Esophagus (tissue), 2 donors: ENCODE data around the gene TPRG1L. TPM values are rescaled to one million over a fixed set of nuclear protein-coding genes. Genes with fewer than 3 reads are reported as not detected.

ENCODE experiments used
- H3K27ac ChIP-seq, 2 donors: one replicate each; pipeline ENCODE4 v1.5.1; 2013; ENCODE audit warnings: low read depth in 2 of 2, mild to moderate bottlenecking in 2 of 2, inconsistent platforms in 1 of 2, low read length in 1 of 2, moderate library complexity in 1 of 2
- H3K27me3 ChIP-seq, 2 donors: one replicate each; pipeline ENCODE4 v1.6.1; 2013; ENCODE audit warnings: low read length in 2 of 2, control low read depth in 1 of 2, mild to moderate bottlenecking in 1 of 2; ENCODE audit not compliant: insufficient read depth in 2 of 2, control insufficient read depth in 1 of 2
- H3K36me3 ChIP-seq, 2 donors: one replicate each; pipeline ENCODE4 v1.6.1; 2013; ENCODE audit warnings: low read length in 1 of 2; ENCODE audit not compliant: control insufficient read depth in 2 of 2, insufficient read depth in 2 of 2
- H3K4me1 ChIP-seq, 2 donors: one replicate each; pipeline ENCODE4 v1.6.1; 2013; ENCODE audit warnings: low read length in 1 of 2; ENCODE audit not compliant: control insufficient read depth in 2 of 2, insufficient read depth in 2 of 2
- H3K4me3 ChIP-seq, 2 donors: one replicate each; pipeline ENCODE4 v1.5.1; 2013; ENCODE audit warnings: low read length in 2 of 2, mild to moderate bottlenecking in 2 of 2, low read depth in 1 of 2, moderate library complexity in 1 of 2
- H3K9me3 ChIP-seq, 2 donors: one replicate each; pipeline ENCODE4 v1.6.1; 2013; ENCODE audit warnings: mild to moderate bottlenecking in 2 of 2, low read depth in 1 of 2, low read length in 1 of 2, moderate library complexity in 1 of 2; ENCODE audit not compliant: control insufficient read depth in 2 of 2, insufficient read depth in 1 of 2
- WGBS, 2 donors: extraction: QIAGEN DNeasy Blood & Tissue Kit; methylation state at CpG; one replicate each; pipeline ENCODE4 v1.1.7; 2013; 5-methylcytosine and 5-hydroxymethylcytosine counted together
- polyA plus RNA-seq, 2 donors: library from polyadenylated mRNA; stranded (reverse); fragments of 200-250 nt; gene quantifications; one replicate each; pipeline ENCODE4 v1.2.3, GENCODE V29; 2013
- donor health status: healthy with polysubstance abuse.
- donor health status: Bipolar disorder and iron deficiency.

The TPRG1L gene
- polyA plus RNA-seq, 2 donors, result 20.1 to 32.8 TPM

GRCh38 chr1:3656450-3657095, 31.8 kb downstream of the TPRG1L start:
- WGBS, 2 donors, result 80 to 83% methylated on average over 13 of the region's 13 CpGs
- Histone ChIP-seq H3K9me3 (no peaks in the 10 kb centered on the region), H3K4me3 (no peak overlapping the region), H3K27me3 (peaks cover 0 to 11% of the 10 kb centered on the region in 2 donors), H3K36me3 (no peaks in the 10 kb centered on the region), H3K27ac (no peak overlapping the region), H3K4me1 (peaks cover 0 to 9% of the 10 kb centered on the region in 2 donors)

GRCh38 chr1:3657096-3657475, 32.3 kb downstream of the TPRG1L start:
- Histone ChIP-seq H3K9me3 (no peaks in the 10 kb centered on the region), H3K36me3 (no peaks in the 10 kb centered on the region), H3K27ac (no peak overlapping the region), H3K27me3 (peaks cover 0 to 8% of the 10 kb centered on the region in 2 donors), H3K4me1 (peaks cover 0 to 7% of the 10 kb centered on the region in 2 donors), H3K4me3 (no peak overlapping the region)
- 65 to 79% methylated on average over 6 of the region's 6 CpGs for WGBS, 2 donors

- 87% methylated on average over 26 of the region's 26 CpGs for WGBS, 2 donors
- Histone ChIP-seq H3K27me3 (peaks cover 0 to 3% of the 10 kb centered on the region in 2 donors), H3K36me3 (no peaks in the 10 kb centered on the region)
Observed at GRCh38 chr1:3657578-3658230, 32.9 kb downstream of the TPRG1L start.

GRCh38 chr1:3658231-3658615, 33.4 kb downstream of the TPRG1L start:
- WGBS, 2 donors, result 68 to 69% methylated on average over 14 of the region's 14 CpGs
- no peak overlapping the region for H3K4me3 ChIP-seq
- H3K36me3 ChIP-seq, result no peaks in the 10 kb centered on the region
- H3K9me3 ChIP-seq, result no peaks in the 10 kb centered on the region
- no peaks in the 10 kb centered on the region for H3K27me3 ChIP-seq
- H3K4me1 ChIP-seq, result no peaks in the 10 kb centered on the region
- H3K27ac ChIP-seq, result no peak overlapping the region

More at GRCh38 chr1:3657578-3658230, 32.9 kb downstream of the TPRG1L start:
- Histone ChIP-seq H3K4me3 (no peak overlapping the region), H3K9me3 (no peaks in the 10 kb centered on the region), H3K27ac (no peak overlapping the region), H3K4me1 (peaks cover 0 to under 1% of the 10 kb centered on the region in 2 donors)

GRCh38 chr1:3659093-3659492, 34.3 kb downstream of the TPRG1L start:
- Histone ChIP-seq H3K4me3 (no peak overlapping the region), H3K27ac (no peak overlapping the region), H3K27me3 (no peaks in the 10 kb centered on the region), H3K9me3 (no peaks in the 10 kb centered on the region), H3K4me1 (no peaks in the 10 kb centered on the region), H3K36me3 (no peaks in the 10 kb centered on the region)
- 78 to 83% methylated on average over 15 of the region's 15 CpGs for WGBS, 2 donors

GRCh38 chr1:3660704-3661103, 35.9 kb downstream of the TPRG1L start:
- Histone ChIP-seq H3K4me3 (no peak overlapping the region), H3K27ac (no peak overlapping the region), H3K27me3 (no peaks in the 10 kb centered on the region), H3K4me1 (peaks cover 0 to 5% of the 10 kb centered on the region in 2 donors), H3K9me3 (no peaks in the 10 kb centered on the region), H3K36me3 (no peaks in the 10 kb centered on the region)
- 70 to 73% methylated on average over 2 of the region's 2 CpGs for WGBS, 2 donors

GRCh38 chr1:3661631-3662030, 36.8 kb downstream of the TPRG1L start:
- no peaks in the 10 kb centered on the region for H3K9me3 ChIP-seq
- peaks cover 0 to 5% of the 10 kb centered on the region in 2 donors for H3K4me1 ChIP-seq
- no peak overlapping the region for H3K27ac ChIP-seq
- no peaks in the 10 kb centered on the region for H3K27me3 ChIP-seq
- no peak overlapping the region for H3K4me3 ChIP-seq
- H3K36me3 ChIP-seq, result no peaks in the 10 kb centered on the region
- WGBS, 2 donors, result 94 to 95% methylated on average over 4 of the region's 4 CpGs

GRCh38 chr1:3662080-3662671, 37.4 kb downstream of the TPRG1L start:
- Histone ChIP-seq H3K36me3 (no peaks in the 10 kb centered on the region), H3K9me3 (no peaks in the 10 kb centered on the region), H3K4me1 (peaks cover 0 to 5% of the 10 kb centered on the region in 2 donors), H3K27me3 (no peaks in the 10 kb centered on the region), H3K27ac (no peak overlapping the region), H3K4me3 (no peak overlapping the region)
- 89% methylated on average over 16 of the region's 16 CpGs for WGBS, 2 donors

- 82 to 83% methylated on average over 14 of the region's 14 CpGs for WGBS, 2 donors
- Histone ChIP-seq H3K9me3 (no peaks in the 10 kb centered on the region), H3K4me3 (no peak overlapping the region), H3K27ac (no peak overlapping the region), H3K27me3 (no peaks in the 10 kb centered on the region), H3K36me3 (no peaks in the 10 kb centered on the region), H3K4me1 (peaks cover 2 to 11% of the 10 kb centered on the region in 2 donors)
Observed at GRCh38 chr1:3663999-3664699, 39.3 kb downstream of the TPRG1L start.
